GM18951 (cell line): ENCODE measurements around the gene ZNRF4.
"Not testable (repeated sequence)": the region's sequence is repeated elsewhere in the genome, so short reads cannot be mapped to it uniquely, and the experiment has no call there.

Source experiments
- POLR2A ChIP-seq: IDR thresholded peaks from 4 replicates; pipeline ENCODE4 v1.6.1; 2011; ENCODE audit warnings: mild to moderate bottlenecking; ENCODE audit not compliant: insufficient read length, insufficient read depth; ENCODE audit errors: extremely low read depth
- in situ Hi-C: fragments of 300-500 bp; cut with MboI; formaldehyde crosslinking; loops from one replicate; pipeline ENCODE4 v1.12.0; 2022; ENCODE audit warnings: low sequenced_read_pairs, mixed read lengths, inconsistent platforms; ENCODE audit not compliant: unreplicated experiment

Gene ZNRF4, protein sequence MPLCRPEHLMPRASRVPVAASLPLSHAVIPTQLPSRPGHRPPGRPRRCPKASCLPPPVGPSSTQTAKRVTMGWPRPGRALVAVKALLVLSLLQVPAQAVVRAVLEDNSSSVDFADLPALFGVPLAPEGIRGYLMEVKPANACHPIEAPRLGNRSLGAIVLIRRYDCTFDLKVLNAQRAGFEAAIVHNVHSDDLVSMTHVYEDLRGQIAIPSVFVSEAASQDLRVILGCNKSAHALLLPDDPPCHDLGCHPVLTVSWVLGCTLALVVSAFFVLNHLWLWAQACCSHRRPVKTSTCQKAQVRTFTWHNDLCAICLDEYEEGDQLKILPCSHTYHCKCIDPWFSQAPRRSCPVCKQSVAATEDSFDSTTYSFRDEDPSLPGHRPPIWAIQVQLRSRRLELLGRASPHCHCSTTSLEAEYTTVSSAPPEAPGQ

DNA sequence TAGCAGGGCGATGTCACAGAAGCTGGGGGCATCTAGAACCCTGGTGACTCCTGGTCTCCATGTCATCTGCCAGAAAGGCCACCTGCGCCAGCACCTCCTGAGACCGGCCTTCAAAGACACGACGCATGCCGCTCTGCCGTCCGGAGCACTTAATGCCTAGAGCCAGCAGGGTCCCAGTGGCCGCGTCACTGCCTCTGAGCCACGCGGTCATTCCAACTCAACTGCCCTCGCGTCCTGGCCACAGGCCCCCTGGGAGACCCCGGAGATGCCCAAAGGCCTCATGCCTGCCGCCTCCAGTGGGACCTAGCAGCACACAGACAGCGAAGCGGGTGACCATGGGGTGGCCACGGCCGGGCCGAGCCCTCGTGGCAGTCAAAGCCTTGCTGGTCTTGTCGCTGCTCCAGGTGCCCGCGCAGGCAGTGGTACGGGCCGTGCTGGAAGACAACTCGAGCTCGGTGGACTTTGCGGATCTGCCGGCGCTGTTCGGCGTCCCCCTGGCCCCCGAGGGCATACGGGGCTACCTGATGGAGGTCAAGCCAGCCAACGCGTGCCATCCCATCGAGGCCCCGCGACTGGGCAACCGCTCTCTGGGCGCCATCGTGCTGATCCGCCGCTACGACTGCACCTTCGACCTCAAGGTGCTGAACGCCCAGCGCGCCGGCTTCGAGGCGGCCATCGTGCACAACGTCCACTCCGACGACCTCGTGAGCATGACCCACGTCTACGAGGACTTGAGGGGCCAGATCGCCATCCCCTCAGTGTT is at the start of gene ZNRF4:
ZNRF4 (plus strand) TSS at position 51 of the 763 bp plus-strand sequence; CDS start at position 126, 75 bp downstream.
- in situ Hi-C loops = no loop called here
- no peak for TF ChIP-seq POLR2A

DNA sequence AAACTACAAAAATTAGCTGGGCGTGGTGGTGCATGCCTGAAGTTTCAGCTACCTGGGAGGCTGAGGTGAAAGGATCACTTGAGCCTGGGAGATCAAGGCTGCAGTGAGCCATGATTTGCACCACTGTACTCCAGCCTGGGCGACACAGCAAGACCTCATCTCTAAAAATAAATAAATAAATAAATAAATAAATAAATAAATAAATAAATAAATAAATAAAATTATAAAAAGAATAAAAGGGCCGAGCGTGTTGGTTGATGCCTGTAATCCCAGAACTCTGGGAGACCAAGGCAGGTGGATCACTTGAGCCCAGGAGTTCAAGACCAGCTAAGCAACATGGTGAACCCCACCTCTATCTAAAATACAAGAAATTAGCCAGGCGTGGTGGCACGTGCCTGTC is 49.0 kb upstream of the ZNRF4 start:
- in situ Hi-C loops = not testable (repeated sequence)

DNA sequence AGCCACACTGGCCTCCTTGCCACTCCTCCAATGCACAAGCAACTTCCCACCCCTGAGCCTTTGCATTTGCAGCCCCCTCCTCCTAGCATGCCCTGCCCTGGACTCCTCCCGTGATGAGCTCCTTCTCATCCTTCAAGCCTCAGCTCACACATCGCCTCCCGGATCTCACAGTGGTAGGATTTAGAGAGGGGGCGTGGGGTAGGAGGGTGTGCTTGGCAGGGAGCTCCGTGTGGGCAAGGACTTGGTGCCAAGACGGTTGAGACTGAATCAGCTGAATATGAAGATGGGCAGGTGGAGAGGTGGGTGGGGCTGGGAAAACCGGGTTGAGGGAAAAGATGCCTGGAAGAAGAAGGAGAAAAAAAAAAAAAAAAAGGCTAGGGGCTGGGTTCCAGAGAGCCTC is 48.4 kb upstream of the ZNRF4 start:
- in situ Hi-C loops = no loop called here
- no peak for TF ChIP-seq POLR2A

DNA sequence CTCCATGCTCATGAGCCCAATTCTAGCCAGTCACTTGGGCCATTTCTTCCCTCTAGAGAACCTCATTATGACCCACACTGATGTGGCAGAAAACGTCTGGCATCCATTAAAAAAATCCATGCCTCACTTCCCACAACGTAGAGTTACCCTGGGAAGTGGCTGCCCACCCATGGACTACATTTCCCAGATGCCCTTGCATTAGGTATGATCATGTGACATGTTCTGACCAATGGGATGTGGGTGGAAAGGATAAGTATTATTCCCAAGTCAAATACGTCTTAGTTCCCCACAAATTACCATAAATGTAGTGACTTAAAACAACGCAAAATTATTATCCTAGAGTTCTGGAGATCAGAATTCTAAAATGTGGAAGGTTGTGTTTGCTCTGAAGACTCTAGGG is 47.9 kb upstream of the ZNRF4 start:
- in situ Hi-C loops = no loop called here
- no peak for TF ChIP-seq POLR2A

DNA sequence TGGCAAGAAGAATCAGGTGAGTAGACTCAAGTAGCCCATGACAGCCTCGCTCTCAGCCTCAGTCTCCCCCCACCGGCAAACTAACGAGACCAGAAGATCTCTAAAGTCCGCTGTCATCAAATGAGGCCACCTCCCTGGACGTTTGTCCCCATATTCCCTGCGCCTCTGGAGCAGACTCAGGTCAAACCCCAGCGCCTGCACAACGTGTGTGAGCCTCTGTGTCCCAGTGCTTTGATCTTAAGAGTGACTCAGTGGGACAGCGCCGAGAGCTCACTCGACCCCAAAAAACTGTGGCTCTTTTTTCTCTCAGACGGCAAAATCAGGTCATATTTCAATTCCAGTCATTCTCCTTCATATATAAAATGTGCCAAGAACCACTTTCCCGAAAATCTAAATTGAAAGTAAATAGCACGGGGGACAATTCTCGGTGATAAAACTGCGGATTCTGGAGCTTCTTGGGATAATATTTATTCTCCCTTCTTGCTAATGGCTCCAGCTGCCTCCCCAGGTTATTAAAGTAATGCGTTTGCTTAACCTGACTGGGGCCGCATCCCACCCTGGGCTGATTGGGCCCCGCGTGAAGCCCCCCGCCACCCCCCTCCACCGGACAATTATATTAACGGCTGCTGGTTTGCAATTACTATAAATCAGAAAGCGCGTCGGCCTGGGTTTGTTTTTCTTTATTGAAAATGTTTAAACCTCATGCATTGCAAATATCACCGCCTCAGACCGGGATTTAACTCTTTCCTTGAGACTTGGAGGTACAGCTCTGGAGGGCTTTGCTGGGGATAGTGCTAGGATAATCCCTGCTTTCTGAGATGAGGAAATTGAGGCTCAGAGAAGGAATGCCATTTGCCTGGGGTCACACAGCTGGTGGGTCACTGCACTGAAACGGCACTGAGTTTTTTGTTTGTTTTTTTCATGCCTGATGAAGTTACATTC is 37.5 kb upstream of the ZNRF4 start:
- TF ChIP-seq POLR2A = no peak

GRCh38 chr19:5418677-5419076 is 36.5 kb upstream of the ZNRF4 start:
- no peak for TF ChIP-seq POLR2A
- in situ Hi-C loops = no loop called here

More for the DNA sequence above, 37.5 kb upstream of the ZNRF4 start:
- in situ Hi-C loops = no loop called here

GRCh38 chr19:5420953-5421352 is 34.3 kb upstream of the ZNRF4 start:
- TF ChIP-seq POLR2A = no peak
- in situ Hi-C loops = no loop called here

- TF ChIP-seq POLR2A = no peak
- in situ Hi-C loops = no loop called here
Measured at GRCh38 chr19:5423567-5424125, 31.6 kb upstream of the ZNRF4 start.

DNA sequence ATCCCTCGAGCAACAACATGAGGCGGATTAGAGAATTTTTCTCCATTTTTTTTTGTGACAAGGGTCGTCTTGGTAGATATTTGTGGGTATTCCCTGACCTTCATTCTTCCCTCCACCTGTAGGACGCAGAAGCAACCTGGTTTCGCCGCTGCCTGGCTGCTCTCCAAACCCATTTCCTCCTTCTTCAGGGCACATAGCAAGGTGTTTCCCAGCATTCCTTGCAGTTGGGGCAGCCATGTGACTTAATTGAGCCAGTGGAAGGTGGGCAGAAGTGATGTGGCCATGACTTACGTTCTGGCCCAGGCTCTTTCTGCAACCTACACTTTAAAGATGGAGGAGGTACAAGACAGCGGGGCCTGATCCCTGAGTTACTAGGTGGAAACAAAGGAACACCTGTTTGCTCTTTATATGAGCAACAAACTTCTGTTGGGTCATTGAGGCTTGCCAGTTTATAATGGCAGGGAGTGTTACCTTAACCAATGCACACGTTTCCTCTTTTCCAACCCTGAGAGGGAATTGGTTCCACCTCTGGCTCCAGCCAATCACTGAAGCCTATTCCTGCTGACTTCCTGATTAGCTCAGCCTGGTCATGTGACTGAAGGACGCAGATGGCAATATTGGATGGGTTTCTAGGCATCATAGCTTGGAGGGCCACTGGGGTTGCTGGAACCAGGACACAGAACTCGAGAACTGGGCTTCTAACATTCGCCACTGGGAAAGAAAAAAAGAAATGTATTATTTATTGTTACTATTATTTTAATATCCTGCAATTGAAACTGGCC is 30.8 kb upstream of the ZNRF4 start:
- TF ChIP-seq POLR2A = no peak
- in situ Hi-C loops = no loop called here

DNA sequence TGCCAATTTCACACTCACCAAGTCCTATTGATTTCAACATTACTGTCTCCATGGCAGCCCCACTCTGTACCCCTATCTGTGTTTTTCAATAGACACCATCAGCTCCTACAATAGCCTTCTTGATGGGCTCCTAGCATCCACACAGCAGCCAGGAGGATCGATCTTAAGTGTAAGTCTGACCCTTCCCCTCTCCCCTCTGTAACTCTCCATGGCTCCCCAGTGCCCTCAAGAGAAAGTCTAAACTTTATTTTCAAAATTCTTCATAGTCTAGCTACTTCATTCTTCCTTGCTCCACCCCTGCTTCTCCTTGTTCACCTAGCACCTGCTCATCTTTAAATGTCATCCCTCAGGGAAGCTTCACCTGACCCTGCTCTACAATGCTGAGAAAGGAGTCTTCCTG is 30.0 kb upstream of the ZNRF4 start:
- in situ Hi-C loops = no loop called here
- no peak for TF ChIP-seq POLR2A

GRCh38 chr19:5430237-5430636 is 25.0 kb upstream of the ZNRF4 start:
- in situ Hi-C loops = no loop called here
- TF ChIP-seq POLR2A = no peak

DNA sequence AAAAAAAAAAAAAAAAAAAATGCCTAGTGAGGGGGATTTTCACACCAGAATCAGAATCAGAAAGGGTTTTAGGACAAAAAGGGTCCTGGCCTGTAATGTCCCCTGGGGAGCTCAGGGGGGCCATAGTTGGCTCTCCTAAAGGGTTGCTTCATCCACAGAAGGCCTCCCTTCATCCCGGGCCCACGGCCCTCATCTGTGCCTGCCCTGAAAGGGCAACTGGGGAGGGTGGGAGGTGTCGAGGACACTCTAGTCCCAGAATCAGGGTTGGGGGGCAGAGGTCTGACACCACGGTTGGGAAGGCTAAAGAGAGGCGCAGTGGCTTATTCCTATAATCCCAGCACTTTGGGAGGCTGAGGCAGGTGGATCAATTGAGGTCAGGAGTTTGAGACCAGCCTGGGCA is 22.5 kb upstream of the ZNRF4 start:
- no peak for TF ChIP-seq POLR2A
- in situ Hi-C loops = no loop called here

GRCh38 chr19:5434351-5434917 is 20.8 kb upstream of the ZNRF4 start:
- TF ChIP-seq POLR2A = no peak
- in situ Hi-C loops = no loop called here
